Measurements from ENCODE around the gene ARSI.
"Not testable (repeated sequence)": the region's sequence is repeated elsewhere in the genome, so short reads cannot be mapped to it uniquely, and the experiment has no call there.

The ARSI gene

GRCh38 chr5:150254774-150255173 lies 47.9 kb downstream of the ARSI start:
- no peak overlapping the region for H3K4me3 ChIP-seq (ENCODE audit: low read depth, low read length)
- no peak for DNase-seq (ENCODE audit: low read depth)

GRCh38 chr5:150254363-150254762 lies 48.3 kb downstream of the ARSI start:
- no peak for DNase-seq (ENCODE audit: low read depth)
- no peak overlapping the region for H3K4me3 ChIP-seq (ENCODE audit: low read depth, low read length)

GRCh38 chr5:150253416-150254208 lies 49.1 kb downstream of the ARSI start:
- no peak overlapping the region for H3K4me3 ChIP-seq (ENCODE audit: low read depth, low read length)
- no peak for DNase-seq (ENCODE audit: low read depth)

GRCh38 chr5:150252489-150252888 lies 50.2 kb downstream of the ARSI start:
- no peak overlapping the region for H3K4me3 ChIP-seq (ENCODE audit: low read depth, low read length)
- DNase-seq (ENCODE audit: low read depth) = no peak

- no peak overlapping the region for H3K4me3 ChIP-seq (ENCODE audit: low read depth, low read length)
- no peak for DNase-seq (ENCODE audit: low read depth)
Measured at GRCh38 chr5:150251504-150251903, 51.2 kb downstream of the ARSI start.

- no peak for DNase-seq (ENCODE audit: low read depth)
Measured at GRCh38 chr5:150249744-150250143, 53.0 kb downstream of the ARSI start.

GRCh38 chr5:150248946-150249345 lies 53.8 kb downstream of the ARSI start:
- no peak for DNase-seq (ENCODE audit: low read depth)

More at GRCh38 chr5:150249744-150250143, 53.0 kb downstream of the ARSI start:
- H3K4me3 ChIP-seq (ENCODE audit: low read depth, low read length) = no peak overlapping the region

GRCh38 chr5:150248493-150248892 lies 54.2 kb downstream of the ARSI start:
- H3K4me3 ChIP-seq (ENCODE audit: low read depth, low read length); DNase-seq (ENCODE audit: low read depth): not testable (repeated sequence)

More at GRCh38 chr5:150248946-150249345, 53.8 kb downstream of the ARSI start:
- H3K4me3 ChIP-seq (ENCODE audit: low read depth, low read length) = no peak overlapping the region

GRCh38 chr5:150247726-150248125 lies 55.0 kb downstream of the ARSI start:
- DNase-seq (ENCODE audit: low read depth) = no peak
- H3K4me3 ChIP-seq (ENCODE audit: low read depth, low read length) = no peak overlapping the region

GRCh38 chr5:150246835-150247234 lies 55.9 kb downstream of the ARSI start:
- no peak overlapping the region for H3K4me3 ChIP-seq (ENCODE audit: low read depth, low read length)
- DNase-seq (ENCODE audit: low read depth) = no peak

GRCh38 chr5:150246429-150246828 lies 56.3 kb downstream of the ARSI start:
- H3K4me3 ChIP-seq (ENCODE audit: low read depth, low read length) = no peak overlapping the region
- no peak for DNase-seq (ENCODE audit: low read depth)

All from skeletal muscle cell (primary cell).